ENCODE measurements around the gene WDR72.

DNA sequence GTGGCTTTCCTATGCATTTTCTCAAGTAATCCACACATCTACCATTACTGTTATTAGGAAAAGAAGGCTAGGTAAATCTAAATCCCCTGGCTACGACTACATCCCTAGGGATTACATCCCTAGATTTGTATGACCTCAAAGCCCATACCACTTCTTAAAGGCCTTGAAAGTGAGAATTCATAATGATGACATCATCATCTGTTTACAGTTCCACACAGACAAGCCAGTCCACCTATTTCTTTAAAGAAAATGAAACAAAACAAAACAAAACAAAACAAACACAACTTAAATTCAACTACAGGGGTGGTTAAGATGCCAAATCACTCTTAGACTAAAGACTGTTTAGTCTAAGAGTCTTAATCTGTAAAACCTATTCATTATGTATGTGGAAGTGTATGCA, 5.7 kb downstream of the WDR72 start:
- no peak for TF ChIP-seq POLR2A (IDR thresholded peaks at IDR 0.05; ENCODE audit: low read length)
- no peak for TF ChIP-seq GATA1 (IDR thresholded peaks at IDR 0.05; ENCODE audit: low read depth, low read length)

Data from erythroblast (primary cell).